B cell (primary cell): ENCODE measurements around the gene ARHGAP26. TPM values are rescaled to one million over a fixed set of nuclear protein-coding genes. Genes with fewer than 3 reads are reported as not detected.

Experiments used
- ATAC-seq: fragments of 200-7000 bp; cut with Tn5 transposase; one replicate; pipeline ENCODE4 v1.10.0; 2021; ENCODE audit warnings: low read depth, mild to moderate bottlenecking, moderate number of reproducible peaks, moderate library complexity
- CTCF ChIA-PET: fragments of 350-600 bp; sonication (Branson Sonifier 250); formaldehyde crosslinking; loops from one replicate; lab custom pipeline; 2021; ENCODE audit warnings: antibody characterized with exemption, inconsistent platforms; lab: Charles Lee
- POLR2A ChIA-PET: fragments of 350-600 bp; sonication (Branson Sonifier 250); formaldehyde crosslinking; loops from one replicate; lab custom pipeline; 2021; ENCODE audit warnings: antibody characterized with exemption; lab: Charles Lee
- DNase-seq: peaks from one replicate; pipeline ENCODE4 v3.0.0; 2013
- H2AFZ ChIP-seq: 2 replicates; pipeline ENCODE4 v1.6.1; 2012; ENCODE audit warnings: mild to moderate bottlenecking, low read depth, low read length; ENCODE audit not compliant: insufficient read depth, poor library complexity, severe bottlenecking
- H3K27ac ChIP-seq, 2 donors: 1 replicate in 1 of 2; 2 replicates in 1 of 2; pipeline ENCODE4 v1.5.1; 2012 to 2013; ENCODE audit warnings: low read length in 2 of 2, mild to moderate bottlenecking in 2 of 2, moderate library complexity in 1 of 2
- H3K27me3 ChIP-seq, 4 experiments: fragments of 200-600 bp in 1 of 4; sonication (generic) in 1 of 4; replicated peaks in 1 of 4; 1 replicate in 2 of 4; 2 replicates in 2 of 4; pipeline versions ENCODE4 v1.6.1 to v1.7.0; 2013 to 2016; ENCODE audit warnings: low read length in 3 of 4, mild to moderate bottlenecking in 2 of 4, mixed read lengths in 1 of 4, moderate library complexity in 1 of 4; ENCODE audit not compliant: insufficient read depth in 4 of 4, control insufficient read depth in 3 of 4; ENCODE audit errors: control extremely low read depth in 1 of 4
- H3K36me3 ChIP-seq, 2 experiments: replicated peaks in 1 of 2; 1 replicate in 1 of 2; 2 replicates in 1 of 2; pipeline versions ENCODE4 v1.6.1 to v1.7.1; 2013; ENCODE audit warnings: low read length in 1 of 2; ENCODE audit not compliant: insufficient read depth in 2 of 2, control insufficient read depth in 1 of 2; ENCODE audit errors: control extremely low read depth in 1 of 2, extremely low read depth in 1 of 2
- H3K4me1 ChIP-seq, 2 donors: fragments of 200-600 bp in 1 of 2; sonication (generic) in 1 of 2; 1 replicate in 1 of 2; 2 replicates in 1 of 2; pipeline versions ENCODE4 v1.5.1 to v1.6.1; 2013 to 2017; ENCODE audit warnings: low read length in 2 of 2; ENCODE audit not compliant: control insufficient read depth in 2 of 2, insufficient read depth in 2 of 2
- H3K4me2 ChIP-seq: replicated peaks from 2 replicates; pipeline ENCODE3; 2012; ENCODE audit warnings: mild to moderate bottlenecking, low read depth, low read length; ENCODE audit not compliant: poor library complexity, severe bottlenecking
- H3K4me3 ChIP-seq, 5 experiments: fragments of 200-600 bp in 1 of 5; sonication (generic) in 1 of 5; 1 replicate in 3 of 5; 2 replicates in 2 of 5; pipeline versions ENCODE4 v1.5.1 to v1.7.0; 2011 to 2016; ENCODE audit warnings: low read length in 4 of 5, mild to moderate bottlenecking in 4 of 5, low read depth in 2 of 5, control low read depth in 1 of 5, moderate library complexity in 1 of 5; ENCODE audit not compliant: insufficient read depth in 1 of 5; ENCODE audit errors: control extremely low read depth in 1 of 5, extremely low read depth in 1 of 5
- H3K79me2 ChIP-seq: fragments of 200-600 bp; sonication (generic); one replicate; pipeline ENCODE4 v1.6.0; 2016; ENCODE audit warnings: low read length; ENCODE audit not compliant: control insufficient read depth, insufficient read depth
- H3K9ac ChIP-seq: fragments of 200-600 bp; sonication (generic); 2 replicates; pipeline ENCODE4 v1.6.1; 2017; ENCODE audit warnings: mild to moderate bottlenecking, low read length, moderate library complexity
- H3K9me3 ChIP-seq, 3 donors: one replicate each; pipeline versions ENCODE4 v1.6.1 to v1.7.1; 2013; ENCODE audit warnings: low read length in 2 of 3; ENCODE audit not compliant: control insufficient read depth in 2 of 3, insufficient read depth in 1 of 3; ENCODE audit errors: control extremely low read depth in 1 of 3
- H4K20me1 ChIP-seq: 2 replicates; pipeline ENCODE4 v1.6.0; 2012; ENCODE audit warnings: mild to moderate bottlenecking, low read length; ENCODE audit not compliant: insufficient read depth, control insufficient read depth, poor library complexity, severe bottlenecking
- H3K27ac Mint-ChIP-seq: one replicate; pipeline ENCODE4 v1.8.0; 2021; ENCODE audit warnings: mixed read lengths
- H3K27me3 Mint-ChIP-seq: one replicate; pipeline ENCODE4 v1.8.0; 2021; ENCODE audit warnings: mixed read lengths
- H3K4me1 Mint-ChIP-seq: one replicate; pipeline ENCODE4 v1.8.0; 2021; ENCODE audit warnings: mixed read lengths
- H3K4me3 Mint-ChIP-seq: one replicate; pipeline ENCODE4 v1.8.0; 2021; ENCODE audit warnings: mixed read lengths
- H3K9me3 Mint-ChIP-seq: one replicate; pipeline ENCODE4 v1.8.0; 2022; ENCODE audit warnings: mixed read lengths; ENCODE audit not compliant: insufficient read depth
- EZH2 ChIP-seq: IDR thresholded peaks from 2 replicates; pipeline ENCODE4 v1.6.1; 2012; ENCODE audit warnings: borderline replicate concordance, low read depth, mild to moderate bottlenecking, moderate library complexity, low read length; ENCODE audit not compliant: insufficient read depth, poor library complexity, severe bottlenecking
- WGBS: methylation state at CpG from one replicate; pipeline ENCODE4 v1.1.5; 2013; ENCODE audit warnings: missing lambda C conversion rate; ENCODE audit not compliant: insufficient coverage; 5-methylcytosine and 5-hydroxymethylcytosine counted together
- intact Hi-C: fragments of 100-400 bp; cut with micrococcal nuclease; formaldehyde crosslinking; loops from one replicate; pipeline ENCODE4 v1.10.0; 2022
- polyA plus RNA-seq: library from polyadenylated mRNA; depleted of rRNA; stranded (reverse); fragments of >200 nt; gene quantifications from 2 replicates; pipeline ENCODE4 v1.2.3, GENCODE V29; 2012
- total RNA-seq, 2 donors: library from RNA; stranded (reverse); fragments of 120-200 nt in 1 of 2; gene quantifications; 1 replicate in 1 of 2; 2 replicates in 1 of 2; pipeline versions ENCODE4 v1.2.3 to v1.2.4, GENCODE V29; 2013 to 2022
- TF ChIP-seq, protein P1 (sequence below): fragments of 200-600 bp; IDR thresholded peaks from one replicate; pipeline ENCODE4 v1.8.0; 2022; ENCODE audit warnings: antibody characterized with exemption, mild to moderate bottlenecking

ARHGAP26 gene
- total and polyA plus RNA-seq, 2 donors (not counting 1 experiment from before 2014, with no cell fraction given), result 1.8 to 22.5 TPM

DNA sequence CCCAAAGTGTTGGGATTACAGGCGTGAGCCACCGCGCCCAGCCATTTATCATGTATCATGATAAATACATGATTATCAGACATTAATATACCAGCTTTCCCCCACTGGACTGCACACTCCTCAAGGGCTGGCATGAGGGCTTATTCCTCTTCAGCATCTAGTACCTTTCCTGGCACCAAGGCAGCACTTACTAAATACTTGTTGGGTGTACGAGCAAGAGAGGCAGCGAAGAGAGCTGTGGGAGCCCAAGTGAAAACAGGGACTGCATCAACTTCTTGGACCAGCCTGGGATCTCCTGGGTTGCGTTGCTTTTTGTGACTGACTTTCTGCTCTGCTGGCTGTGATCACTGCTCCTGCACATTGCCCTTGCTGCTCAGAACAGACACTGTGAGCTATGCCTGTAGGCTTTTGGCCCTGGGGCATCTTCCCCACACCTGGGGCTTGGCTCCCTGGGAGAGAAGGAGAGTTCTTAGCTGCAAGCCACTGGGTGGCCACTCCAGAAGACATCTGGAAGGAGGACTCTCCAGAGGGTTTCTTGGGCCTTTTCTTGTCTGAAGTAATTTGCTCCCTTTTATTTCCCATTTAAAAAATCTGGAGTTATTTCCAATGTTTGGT is 409.1 kb downstream of the ARHGAP26 start:
- Histone ChIP-seq H3K79me2 (no peaks in the 10 kb centered on the region), H3K27ac (no peak overlapping the region), H3K4me3 (no peak overlapping the region), H3K27me3 (no peaks in the 10 kb centered on the region), H3K9me3 (no peaks in the 10 kb centered on the region), H3K4me1 (peaks cover 12 to 14% of the 10 kb centered on the region in 2 donors), H2AFZ (no peak overlapping the region), H3K4me2 (no peak overlapping the region), H4K20me1 (no peaks in the 10 kb centered on the region), H3K36me3 (no peaks in the 10 kb centered on the region), H3K9ac (no peak overlapping the region)
- POLR2A ChIA-PET, result no interaction called here
- peaks cover 22% of the 10 kb centered on the region for H3K4me1 Mint-ChIP-seq
- ATAC-seq (no peak), DNase-seq (no peak)
- H3K27me3 Mint-ChIP-seq, result no peaks in the 10 kb centered on the region
- H3K4me3 Mint-ChIP-seq, result no peak overlapping the region
- 96% methylated on average over 4 of the region's 6 CpGs for WGBS
- no peak overlapping the region for H3K27ac Mint-ChIP-seq
- no peaks in the 10 kb centered on the region for H3K9me3 Mint-ChIP-seq
- intact Hi-C loops, result no loop called here
- no peak for TF ChIP-seq EZH2
- TF ChIP-seq, protein P1, sequence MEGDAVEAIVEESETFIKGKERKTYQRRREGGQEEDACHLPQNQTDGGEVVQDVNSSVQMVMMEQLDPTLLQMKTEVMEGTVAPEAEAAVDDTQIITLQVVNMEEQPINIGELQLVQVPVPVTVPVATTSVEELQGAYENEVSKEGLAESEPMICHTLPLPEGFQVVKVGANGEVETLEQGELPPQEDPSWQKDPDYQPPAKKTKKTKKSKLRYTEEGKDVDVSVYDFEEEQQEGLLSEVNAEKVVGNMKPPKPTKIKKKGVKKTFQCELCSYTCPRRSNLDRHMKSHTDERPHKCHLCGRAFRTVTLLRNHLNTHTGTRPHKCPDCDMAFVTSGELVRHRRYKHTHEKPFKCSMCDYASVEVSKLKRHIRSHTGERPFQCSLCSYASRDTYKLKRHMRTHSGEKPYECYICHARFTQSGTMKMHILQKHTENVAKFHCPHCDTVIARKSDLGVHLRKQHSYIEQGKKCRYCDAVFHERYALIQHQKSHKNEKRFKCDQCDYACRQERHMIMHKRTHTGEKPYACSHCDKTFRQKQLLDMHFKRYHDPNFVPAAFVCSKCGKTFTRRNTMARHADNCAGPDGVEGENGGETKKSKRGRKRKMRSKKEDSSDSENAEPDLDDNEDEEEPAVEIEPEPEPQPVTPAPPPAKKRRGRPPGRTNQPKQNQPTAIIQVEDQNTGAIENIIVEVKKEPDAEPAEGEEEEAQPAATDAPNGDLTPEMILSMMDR, result no peak
- CTCF ChIA-PET, result no interaction called here

DNA sequence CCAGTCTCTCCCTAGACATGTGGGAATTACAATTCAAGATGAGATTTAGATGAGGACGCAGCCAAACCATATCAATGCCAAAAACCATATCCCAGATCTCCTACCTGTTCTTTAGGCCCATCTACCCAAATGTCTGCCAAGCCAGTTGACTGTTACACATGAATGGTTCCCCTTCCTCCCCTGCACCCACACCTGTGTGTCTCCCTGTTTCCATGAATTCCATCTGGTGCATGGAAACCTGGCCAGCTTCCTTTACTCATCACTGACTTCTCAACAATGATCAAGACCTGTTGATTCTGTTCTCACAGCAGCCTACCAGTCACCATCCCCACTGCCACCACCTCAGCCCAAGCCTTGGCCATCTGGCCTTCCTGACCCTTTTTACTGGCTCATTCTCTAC is 410.6 kb downstream of the ARHGAP26 start:
- peaks cover 12 to 14% of the 10 kb centered on the region in 2 donors for H3K4me1 ChIP-seq
- intact Hi-C loops, result no loop called here
- H3K4me1 Mint-ChIP-seq, result peaks cover 21% of the 10 kb centered on the region
- ChIA-PET CTCF (no interaction called here), POLR2A (no interaction called here)
- no peaks in the 10 kb centered on the region for H3K9me3 ChIP-seq
- H4K20me1 ChIP-seq, result no peaks in the 10 kb centered on the region
- WGBS, result no CpG with 5 or more reads among the region's 1 CpG
- no peaks in the 10 kb centered on the region for H3K79me2 ChIP-seq
- no peaks in the 10 kb centered on the region for H3K9me3 Mint-ChIP-seq
- no peak overlapping the region for H3K9ac ChIP-seq
- H3K36me3 ChIP-seq, result no peaks in the 10 kb centered on the region
- no peaks in the 10 kb centered on the region for H3K27me3 Mint-ChIP-seq
- H3K27ac Mint-ChIP-seq, result no peak overlapping the region
- H3K27me3 ChIP-seq, result no peaks in the 10 kb centered on the region
- DNase-seq (no peak), ATAC-seq (no peak)
- no peak overlapping the region for H2AFZ ChIP-seq
- H3K4me3 Mint-ChIP-seq, result no peak overlapping the region
- TF ChIP-seq, protein P1, result no peak
- no peak for TF ChIP-seq EZH2
- H3K4me3 ChIP-seq, result no peak overlapping the region
- no peak overlapping the region for H3K4me2 ChIP-seq
- no peak overlapping the region for H3K27ac ChIP-seq
